ENCODE data around the gene PEX11G.

DNA sequence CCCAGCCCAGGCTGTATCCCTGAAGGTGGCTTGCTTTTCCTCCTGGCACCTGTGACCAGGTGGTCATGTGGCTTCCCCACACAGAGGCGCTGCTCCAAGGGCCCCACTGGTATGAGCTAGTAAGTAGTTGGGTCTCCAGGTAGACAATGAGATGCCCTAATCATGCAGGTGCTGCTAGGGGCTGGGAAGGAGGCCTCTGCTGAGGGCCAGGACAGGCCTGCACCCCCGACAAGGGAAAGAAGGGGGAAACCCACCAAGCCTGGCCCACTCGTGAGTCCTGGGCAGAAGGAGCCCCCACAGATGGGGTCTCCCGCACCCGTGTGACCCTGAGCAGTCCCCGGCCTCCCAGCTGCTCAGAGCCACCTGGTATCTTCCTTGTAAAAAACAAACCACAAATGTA, 13.2 kb downstream of the PEX11G start:
- TF ChIP-seq, protein P1, sequence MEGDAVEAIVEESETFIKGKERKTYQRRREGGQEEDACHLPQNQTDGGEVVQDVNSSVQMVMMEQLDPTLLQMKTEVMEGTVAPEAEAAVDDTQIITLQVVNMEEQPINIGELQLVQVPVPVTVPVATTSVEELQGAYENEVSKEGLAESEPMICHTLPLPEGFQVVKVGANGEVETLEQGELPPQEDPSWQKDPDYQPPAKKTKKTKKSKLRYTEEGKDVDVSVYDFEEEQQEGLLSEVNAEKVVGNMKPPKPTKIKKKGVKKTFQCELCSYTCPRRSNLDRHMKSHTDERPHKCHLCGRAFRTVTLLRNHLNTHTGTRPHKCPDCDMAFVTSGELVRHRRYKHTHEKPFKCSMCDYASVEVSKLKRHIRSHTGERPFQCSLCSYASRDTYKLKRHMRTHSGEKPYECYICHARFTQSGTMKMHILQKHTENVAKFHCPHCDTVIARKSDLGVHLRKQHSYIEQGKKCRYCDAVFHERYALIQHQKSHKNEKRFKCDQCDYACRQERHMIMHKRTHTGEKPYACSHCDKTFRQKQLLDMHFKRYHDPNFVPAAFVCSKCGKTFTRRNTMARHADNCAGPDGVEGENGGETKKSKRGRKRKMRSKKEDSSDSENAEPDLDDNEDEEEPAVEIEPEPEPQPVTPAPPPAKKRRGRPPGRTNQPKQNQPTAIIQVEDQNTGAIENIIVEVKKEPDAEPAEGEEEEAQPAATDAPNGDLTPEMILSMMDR (IDR thresholded peaks at IDR 0.05): no peak
- TF ChIP-seq POLR2AphosphoS5 (IDR thresholded peaks at IDR 0.05; ENCODE audit: low read depth, low read length) (no peak), REST (IDR thresholded peaks at IDR 0.05; ENCODE audit: insufficient read depth in 1 of 2, low read depth in 2 of 2, low read length in 1 of 2) (no peak), TCF7L2 (IDR thresholded peaks at IDR 0.05; ENCODE audit: low read depth, low read length) (no peak), SIN3A (IDR thresholded peaks at IDR 0.05; ENCODE audit: borderline replicate concordance, insufficient read depth, low read depth, low read length) (no peak)
